HepG2 (cell line): ENCODE results near the gene DDR1. TPM values are rescaled to one million over a fixed set of nuclear protein-coding genes. Genes with fewer than 3 reads are reported as not detected.

Experiments used
- ATAC-seq: fragments of 200-7000 bp; cut with Tn5 transposase; 3 replicates; pipeline ENCODE4 v1.9.1; 2020; ENCODE audit warnings: mild to moderate bottlenecking, moderate library complexity
- BruUV-seq: library from RNA; stranded (reverse); fragments of 400-500 nt; replicated peaks from 2 replicates; lab custom pipeline; 2021; lab: Mats Ljungman, UMichigan
- CTCF ChIA-PET: fragments of 300-600 bp; formaldehyde crosslinking; extraction: SDS; loops from one replicate; lab custom pipeline; 2021; ENCODE audit warnings: low total read pairs, inconsistent platforms, low intra/inter-chr PET ratio; lab: Yijun Ruan, JAX
- POLR2A ChIA-PET: fragments of 350-600 bp; sonication (Branson Sonifier 250); formaldehyde crosslinking; loops from one replicate; lab custom pipeline; 2020; ENCODE audit warnings: antibody characterized with exemption, inconsistent platforms; lab: Yijun Ruan, JAX
- DNase-seq: peaks from one replicate; pipeline ENCODE4 v3.0.0-alpha.2; 2015; ENCODE audit warnings: low spot score
- FAIRE-seq: peaks from 3 replicates; lab custom pipeline; 2011; peaks lifted over from hg19 to GRCh38; lab: Jason Lieb, UNC
- H2AFZ ChIP-seq: one replicate; pipeline ENCODE4 v1.6.1; 2011; ENCODE audit warnings: low read length, inconsistent platforms
- H3K27ac ChIP-seq: fragments of 300-600 bp; 3 replicates; pipeline ENCODE4 v1.8.0; 2011; ENCODE audit warnings: mixed run types, mild to moderate bottlenecking, mixed read lengths, low read length, inconsistent platforms; ENCODE audit not compliant: insufficient read depth; ENCODE audit errors: extremely low read length
- H3K27me3 ChIP-seq, 2 experiments: fragments of 200-600 bp in 1 of 2; 2 replicates in 1 of 2; 3 replicates in 1 of 2; pipeline versions ENCODE4 v1.6.0 to v1.8.0; 2011; ENCODE audit warnings: low read length in 2 of 2, mild to moderate bottlenecking in 2 of 2, moderate library complexity in 2 of 2, inconsistent platforms in 1 of 2; ENCODE audit not compliant: insufficient read depth in 2 of 2, control insufficient read depth in 1 of 2
- H3K36me3 ChIP-seq, 2 experiments: fragments of 200-600 bp in 1 of 2; replicated peaks in 1 of 2; 2 replicates in 1 of 2; 3 replicates in 1 of 2; pipeline versions ENCODE4 v1.5.1 to v1.8.0; 2011; ENCODE audit warnings: low read length in 2 of 2, inconsistent platforms in 1 of 2; ENCODE audit not compliant: insufficient read depth in 2 of 2, control insufficient read depth in 1 of 2
- H3K4me1 ChIP-seq: 2 replicates; pipeline ENCODE4 v1.5.1; 2012; ENCODE audit warnings: low read length, inconsistent platforms; ENCODE audit not compliant: insufficient read depth
- H3K4me2 ChIP-seq: 2 replicates; pipeline ENCODE4 v1.6.0; 2011; ENCODE audit warnings: low read depth, low read length, inconsistent platforms
- H3K4me3 ChIP-seq, 3 experiments: fragments of 200-600 bp in 1 of 3; sonication (generic), shearing (Covaris generic) in 1 of 3; replicated peaks in 1 of 3; 2 replicates each; pipeline ENCODE4 v1.5.1; 2011 to 2016; ENCODE audit warnings: low read length in 3 of 3, inconsistent platforms in 2 of 3, low read depth in 2 of 3, mild to moderate bottlenecking in 2 of 3, control low read depth in 1 of 3, mixed read lengths in 1 of 3; ENCODE audit not compliant: insufficient read depth in 1 of 3
- H3K79me2 ChIP-seq: one replicate; pipeline ENCODE4 v1.6.1; 2011; ENCODE audit warnings: low read length, inconsistent platforms; ENCODE audit not compliant: insufficient read depth
- H3K9ac ChIP-seq: 2 replicates; pipeline ENCODE4 v1.6.0; 2011; ENCODE audit warnings: mild to moderate bottlenecking, low read depth, low read length, inconsistent platforms; ENCODE audit not compliant: insufficient read depth
- H3K9me3 ChIP-seq: 2 replicates; pipeline ENCODE4 v1.5.1; 2012; ENCODE audit warnings: mild to moderate bottlenecking, low read length
- H4K20me1 ChIP-seq: 2 replicates; pipeline ENCODE4 v1.6.0; 2011; ENCODE audit warnings: inconsistent platforms, mild to moderate bottlenecking, low read length, moderate library complexity; ENCODE audit not compliant: insufficient read depth
- ATF7 ChIP-seq, 2 experiments: fragments of 450-650 bp in 1 of 2; sonication (generic) in 1 of 2; formaldehyde crosslinking in 1 of 2; IDR thresholded peaks; 2 replicates each; pipeline versions ENCODE4 v1.4.0 to v1.6.1; 2016 to 2020; ENCODE audit warnings: antibody characterized with exemption in 1 of 2, mild to moderate bottlenecking in 1 of 2, missing genetic modification reagents in 1 of 2
- CENPX ChIP-seq: sonication (generic); formaldehyde crosslinking; IDR thresholded peaks from 2 replicates; pipeline ENCODE4 v1.9.0; 2021; ENCODE audit warnings: mild to moderate bottlenecking, missing genetic modification reagents, moderate library complexity
- ESRRA ChIP-seq: sonication (generic); formaldehyde crosslinking; IDR thresholded peaks from 2 replicates; pipeline ENCODE4 v1.5.1; 2020; ENCODE audit warnings: mild to moderate bottlenecking, low read depth, missing genetic modification reagents
- HNRNPH1 ChIP-seq: fragments of 200-400 bp; formaldehyde crosslinking; optimal IDR thresholded peaks from 2 replicates; pipeline ENCODE3; 2017; ENCODE audit warnings: mild to moderate bottlenecking, low read depth, low read length
- KLF11 ChIP-seq: IDR thresholded peaks from 2 replicates; pipeline ENCODE4 v1.6.1; 2016; ENCODE audit warnings: missing compliant biosample characterization
- MEIS1 ChIP-seq: sonication (generic); formaldehyde crosslinking; IDR thresholded peaks from 2 replicates; pipeline ENCODE4 v1.9.0; 2021; ENCODE audit warnings: mild to moderate bottlenecking, missing genetic modification reagents, moderate library complexity, borderline replicate concordance
- PAX8 ChIP-seq: sonication (generic); formaldehyde crosslinking; IDR thresholded peaks from 2 replicates; pipeline ENCODE4 v1.8.0; 2022; ENCODE audit warnings: mild to moderate bottlenecking, missing genetic modification reagents, borderline replicate concordance
- RFX3 ChIP-seq: IDR thresholded peaks from 2 replicates; pipeline ENCODE4 v1.6.1; 2016; ENCODE audit warnings: missing biosample characterization, missing genetic modification reagents
- SIN3B ChIP-seq: fragments of 150-350 bp; IDR thresholded peaks from 2 replicates; pipeline ENCODE4 v1.6.1; 2014; ENCODE audit warnings: low read length
- SP5 ChIP-seq: IDR thresholded peaks from 2 replicates; pipeline ENCODE4 v1.6.1; 2016; ENCODE audit warnings: low read depth, borderline replicate concordance
- TP53 ChIP-seq: sonication (generic); formaldehyde crosslinking; conservative IDR thresholded peaks from 2 replicates; pipeline ENCODE4 v1.4.0; 2020; ENCODE audit warnings: missing genetic modification reagents
- ZBTB39 ChIP-seq: sonication (generic); formaldehyde crosslinking; IDR thresholded peaks from 2 replicates; pipeline ENCODE4 v1.5.0; 2020; ENCODE audit warnings: missing genetic modification reagents
- ZNF547 ChIP-seq: sonication (generic); formaldehyde crosslinking; IDR thresholded peaks from 2 replicates; pipeline ENCODE4 v1.5.1; 2020; ENCODE audit warnings: mild to moderate bottlenecking, missing genetic modification reagents
- ZNF766 ChIP-seq: sonication (generic); formaldehyde crosslinking; IDR thresholded peaks from 2 replicates; pipeline ENCODE4 v1.5.0; 2020; ENCODE audit warnings: missing genetic modification reagents, borderline replicate concordance
- WGBS: methylation state at CpG from one replicate; pipeline ENCODE4 v1.1.6; 2017; ENCODE audit warnings: low lambda C conversion rate; 5-methylcytosine and 5-hydroxymethylcytosine counted together
- in situ Hi-C: cut with HindIII; loops from 2 replicates; pipeline ENCODE4 v1.10.0; 2017; ENCODE audit warnings: low pct_unique_long_range_greater_than_20kb; ENCODE audit not compliant: extremely low pct_ligation_motif_present
- intact Hi-C: fragments of 100-400 bp; cut with micrococcal nuclease; formaldehyde crosslinking; loops from one replicate; pipeline ENCODE4 v1.10.0; 2022; ENCODE audit not compliant: unreplicated experiment
- polyA plus RNA-seq, 8 experiments: library from polyadenylated mRNA; depleted of rRNA in 3 of 8; stranded (reverse) in 7 of 8; unstranded in 1 of 8; fragments of >200 nt; fragmentation: Illumina TruSeq in 4 of 8; extraction: Trizol in 4 of 8; gene quantifications; 2 replicates each; pipeline versions ENCODE4 v1.2.1 to v1.2.3, GENCODE V29; 2011 to 2016; ENCODE audit warnings: low read depth in 4 of 8, missing spikeins in 1 of 8, mixed read lengths in 1 of 8; ENCODE audit not compliant: insufficient read depth in 1 of 8
- total RNA-seq, 5 experiments: library from RNA; depleted of rRNA; stranded (reverse); fragments of >200 nt; fragmentation: Illumina TruSeq; extraction: Trizol; gene quantifications; 2 replicates each; pipeline ENCODE4 v1.2.3, GENCODE V29; 2016; ENCODE audit warnings: low read depth in 1 of 5
- TF ChIP-seq, protein P1 (sequence below): conservative IDR thresholded peaks from 2 replicates; pipeline ENCODE4 v1.6.1; 2018; ENCODE audit warnings: missing genetic modification reagents

Gene DDR1
- total and polyA plus RNA-seq, 2 of the 13 experiments (the other 11 are each of a cell fraction or from before 2014, with no cell fraction given): 16.7 to 20.2 TPM

DNA sequence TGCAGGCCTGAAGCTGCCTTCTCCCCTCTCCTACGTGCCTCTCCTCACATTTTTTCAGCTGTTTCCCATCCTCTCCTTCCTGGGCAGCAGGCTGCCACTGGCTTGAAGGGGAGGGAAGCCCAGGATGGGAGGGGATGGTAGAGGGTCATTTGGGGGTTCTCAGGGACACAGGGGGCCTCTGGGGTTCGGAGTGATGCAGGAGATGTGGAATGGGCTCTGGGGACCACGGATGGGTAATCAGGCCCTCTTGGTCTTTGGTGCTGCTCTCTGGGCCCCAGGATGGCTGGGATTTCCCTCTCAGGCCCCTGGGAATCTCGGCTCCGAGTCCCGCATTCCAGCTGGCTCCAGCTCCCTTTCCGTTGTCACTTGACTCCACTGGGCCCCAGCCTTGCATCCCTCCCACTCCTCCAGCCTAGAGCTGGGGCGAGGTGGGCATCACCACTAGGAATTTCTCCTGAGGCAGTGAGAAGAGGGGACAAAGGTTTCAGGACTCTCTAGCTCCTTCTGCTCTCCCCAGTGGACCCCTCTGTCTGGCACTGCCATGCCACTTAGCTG is 2.0 kb upstream of the DDR1 start:
- H3K4me1 ChIP-seq: peaks cover 69% of the 10 kb centered on the region
- H3K9ac ChIP-seq: peak overlapping the region; percentile 2; the same call in 1 of the 2 replicates
- no peak overlapping the region for H3K27ac ChIP-seq
- no peak overlapping the region for H2AFZ ChIP-seq
- no peak for FAIRE-seq
- ChIA-PET CTCF (interaction anchor here (1.1 kb wide), 1 partner anchor 53 kb away, joined by 3 read pairs; no protein-coding TSS in a partner anchor), POLR2A (interaction anchor here (0.8 to 5.9 kb wide), 18 partner anchors 17 to 264 kb away, joined by 3 to 45 read pairs (median 4); partner anchors contain the start of genes FLOT1, GTF2H4, IER3 and MDC1)
- whole genome bisulfite sequencing: 2% methylated on average over 7 of the region's 8 CpGs
- intact Hi-C loops: no loop called here
- H3K79me2 ChIP-seq: peaks cover 17% of the 10 kb centered on the region
- no TSS peak for BruUV-seq
- H3K27me3 ChIP-seq: peaks cover 6 to 34% of the 10 kb centered on the region in 2 experiments
- H3K9me3 ChIP-seq: no peaks in the 10 kb centered on the region
- in situ Hi-C loops: no loop called here
- no peaks in the 10 kb centered on the region for H3K36me3 ChIP-seq
- DNase-seq: no peak
- no peak for ATAC-seq
- peak overlapping the region; percentile 80 to 91 (median 82); a peak in 4 of 6 replicates for H3K4me3 ChIP-seq
- H3K4me2 ChIP-seq: peak overlapping the region; percentile 90
- peaks cover 4% of the 10 kb centered on the region; the same call in 1 of the 2 replicates for H4K20me1 ChIP-seq
- no peak for TF ChIP-seq PAX8
- no peak for TF ChIP-seq ESRRA (CRISPR knock-in tag)
- no peak for TF ChIP-seq CENPX
- TF ChIP-seq, protein P1, sequence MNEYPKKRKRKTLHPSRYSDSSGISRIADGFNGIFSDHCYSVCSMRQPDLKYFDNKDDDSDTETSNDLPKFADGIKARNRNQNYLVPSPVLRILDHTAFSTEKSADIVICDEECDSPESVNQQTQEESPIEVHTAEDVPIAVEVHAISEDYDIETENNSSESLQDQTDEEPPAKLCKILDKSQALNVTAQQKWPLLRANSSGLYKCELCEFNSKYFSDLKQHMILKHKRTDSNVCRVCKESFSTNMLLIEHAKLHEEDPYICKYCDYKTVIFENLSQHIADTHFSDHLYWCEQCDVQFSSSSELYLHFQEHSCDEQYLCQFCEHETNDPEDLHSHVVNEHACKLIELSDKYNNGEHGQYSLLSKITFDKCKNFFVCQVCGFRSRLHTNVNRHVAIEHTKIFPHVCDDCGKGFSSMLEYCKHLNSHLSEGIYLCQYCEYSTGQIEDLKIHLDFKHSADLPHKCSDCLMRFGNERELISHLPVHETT (CRISPR knock-in tag): 0 out of 2 replicates have a peak, but pooled peaks have one; percentile 37
- TF ChIP-seq TP53 (CRISPR knock-in tag): no peak
- TF ChIP-seq ATF7 (IDR thresholded peaks at IDR 0.05): no peak
- TF ChIP-seq ATF7 (CRISPR knock-in tag; IDR thresholded peaks at IDR 0.05): 0 out of 2 replicates have a peak, but pooled peaks have one; percentile 13
- no peak for TF ChIP-seq RFX3 (CRISPR knock-in tag)
- no peak for TF ChIP-seq ZNF547 (CRISPR knock-in tag)
- no peak for TF ChIP-seq ZNF766 (CRISPR knock-in tag)
- peak; percentile 53; the same call in 1 of the 2 replicates for TF ChIP-seq ZBTB39
- TF ChIP-seq HNRNPH1: no peak
- no peak for TF ChIP-seq SIN3B
- 0 out of 2 replicates have a peak, but pooled peaks have one; percentile 51 for TF ChIP-seq MEIS1 (CRISPR knock-in tag)
- TF ChIP-seq SP5 (CRISPR knock-in tag): no peak; the same call in 1 of the 2 replicates
- TF ChIP-seq KLF11: no peak
